GM12878 (cell line): ENCODE measurements around the gene ITGA11. TPM values are rescaled to one million over a fixed set of nuclear protein-coding genes. Genes with fewer than 3 reads are reported as not detected.

Experiments
- ATAC-seq: fragments of 200-7000 bp; cut with Tn5 transposase; 3 replicates; pipeline ENCODE4 v1.9.1; 2020; ENCODE audit warnings: mild to moderate bottlenecking, moderate library complexity
- BruUV-seq: library from RNA; stranded (reverse); fragments of 400-500 nt; replicated peaks from 2 replicates; lab custom pipeline; 2021; lab: Mats Ljungman, UMichigan
- CTCF ChIA-PET: fragments of 300-600 bp; sonication (Branson Sonifier 250); formaldehyde crosslinking; extraction: SDS; loops from one replicate; lab custom pipeline; 2021; ENCODE audit warnings: inconsistent platforms; lab: Yijun Ruan, JAX
- POLR2A ChIA-PET: fragments of 350-600 bp; formaldehyde crosslinking; extraction: SDS; loops from one replicate; lab custom pipeline; 2021; ENCODE audit warnings: inconsistent platforms; lab: Charles Lee
- RAD21 ChIA-PET: fragments of 300-600 bp; sonication (Branson Sonifier 250); formaldehyde crosslinking; loops from one replicate; lab custom pipeline; 2023; ENCODE audit warnings: antibody characterized with exemption; ENCODE audit not compliant: unreplicated experiment; lab: Charles Lee
- SMC1A ChIA-PET: fragments of 300-600 bp; sonication (Branson Sonifier 250); formaldehyde crosslinking; loops from one replicate; lab custom pipeline; 2023; ENCODE audit not compliant: unreplicated experiment, uncharacterized antibody; lab: Charles Lee
- DNase-seq: peaks from one replicate; pipeline ENCODE4 v3.0.0-alpha.2; 2011; ENCODE audit warnings: low read depth, low spot score
- FAIRE-seq: peaks from 3 replicates; lab custom pipeline; 2011; peaks lifted over from hg19 to GRCh38; lab: Jason Lieb, UNC
- H2AFZ ChIP-seq: 2 replicates; pipeline ENCODE4 v1.6.0; 2011; ENCODE audit warnings: low read depth, low read length, control low read depth; ENCODE audit not compliant: control insufficient read depth
- H3K27ac ChIP-seq: 2 replicates; pipeline ENCODE4 v1.5.1; 2011; ENCODE audit warnings: control low read depth; ENCODE audit not compliant: control insufficient read depth, insufficient read depth
- H3K27me3 ChIP-seq, 2 experiments: replicated peaks in 1 of 2; 2 replicates each; pipeline versions ENCODE4 v1.6.0 to v1.6.1; 2011; ENCODE audit warnings: low read length in 1 of 2; ENCODE audit not compliant: control insufficient read depth in 2 of 2, insufficient read depth in 2 of 2
- H3K36me3 ChIP-seq, 2 experiments: 2 replicates each; pipeline ENCODE4 v1.5.1; 2011; ENCODE audit warnings: low read length in 1 of 2; ENCODE audit not compliant: control insufficient read depth in 2 of 2, insufficient read depth in 2 of 2
- H3K4me1 ChIP-seq: 2 replicates; pipeline ENCODE4 v1.6.1; 2011; ENCODE audit warnings: mild to moderate bottlenecking, low read length, moderate library complexity, mixed read lengths; ENCODE audit not compliant: control insufficient read depth, insufficient read depth
- H3K4me2 ChIP-seq: 2 replicates; pipeline ENCODE4 v1.6.0; 2011; ENCODE audit warnings: control low read depth; ENCODE audit not compliant: control insufficient read depth, insufficient read depth
- H3K4me3 ChIP-seq: fragments of 200-600 bp; sonication (generic); 2 replicates; pipeline ENCODE4 v1.5.1; 2016
- H3K79me2 ChIP-seq: 2 replicates; pipeline ENCODE4 v1.6.0; 2011; ENCODE audit warnings: low read length; ENCODE audit not compliant: control insufficient read depth, insufficient read depth
- H3K9ac ChIP-seq: 2 replicates; pipeline ENCODE4 v1.8.0; 2011; ENCODE audit warnings: low read length, control low read depth, mixed read lengths; ENCODE audit not compliant: control insufficient read depth, insufficient read depth
- H3K9me3 ChIP-seq: replicated peaks from 3 replicates; pipeline ENCODE4 v1.5.1; 2011; ENCODE audit warnings: mild to moderate bottlenecking, low read length; ENCODE audit not compliant: control insufficient read depth, insufficient read depth
- H4K20me1 ChIP-seq: 2 replicates; pipeline ENCODE4 v1.6.0; 2011; ENCODE audit not compliant: control insufficient read depth, insufficient read depth
- HDAC2 ChIP-seq: fragments of 200-600 bp; sonication (generic); IDR thresholded peaks from 2 replicates; pipeline ENCODE4 v1.6.1; 2017
- HDAC6 ChIP-seq: fragments of 200-600 bp; sonication (generic); IDR thresholded peaks from one replicate; pipeline ENCODE4 v1.8.0; 2017; ENCODE audit warnings: antibody characterized with exemption; ENCODE audit not compliant: unreplicated experiment
- MAX ChIP-seq: IDR thresholded peaks from 2 replicates; pipeline ENCODE4 v1.6.1; 2012; ENCODE audit warnings: low read depth, low read length, improper control_type of control experiment
- SUPT20H ChIP-seq: IDR thresholded peaks from 2 replicates; pipeline ENCODE4 v1.6.1; 2011; ENCODE audit warnings: low read depth, mild to moderate bottlenecking, low read length, moderate library complexity, borderline replicate concordance; ENCODE audit not compliant: control insufficient read depth
- ZNF217 ChIP-seq: fragments of 450-650 bp; IDR thresholded peaks from 2 replicates; pipeline ENCODE4 v1.6.1; 2017; ENCODE audit warnings: antibody characterized with exemption, mild to moderate bottlenecking
- WGBS: methylation state at CpG from one replicate; pipeline ENCODE4 v1.1.6; 2016; ENCODE audit warnings: low lambda C conversion rate; ENCODE audit not compliant: insufficient replicate concordance, insufficient coverage; ENCODE audit errors: missing lambda C conversion rate; 5-methylcytosine and 5-hydroxymethylcytosine counted together
- in situ Hi-C: fragments of 300-500 bp; cut with MboI; formaldehyde crosslinking; loops from 9 replicates; pipeline ENCODE4 v1.14.3; 2018; ENCODE audit warnings: mixed read lengths
- intact Hi-C: fragments of 100-400 bp; cut with micrococcal nuclease; formaldehyde crosslinking; loops from one replicate; pipeline ENCODE4 v1.14.2; 2022; ENCODE audit not compliant: unreplicated experiment
- polyA plus RNA-seq, 11 experiments: library from polyadenylated mRNA; depleted of rRNA in 4 of 11; unstranded in 6 of 11; stranded (reverse) in 5 of 11; fragments of >200 nt; fragmentation: Nextera tagmentation in 4 of 11; fragmentation: Illumina TruSeq in 1 of 11; extraction: Ambion mirVana in 4 of 11; extraction: Trizol in 1 of 11; gene quantifications; 1 replicate in 1 of 11; 2 replicates in 10 of 11; pipeline versions ENCODE4 v1.2.1 to v1.2.3, GENCODE V29; 2011 to 2016; ENCODE audit warnings: inconsistent platforms in 2 of 11, missing spikeins in 2 of 11, low read depth in 1 of 11
- total RNA-seq, 4 experiments: library from RNA; depleted of rRNA in 3 of 4; stranded (reverse); fragments of >200 nt in 3 of 4; fragmentation: Illumina TruSeq in 1 of 4; extraction: Trizol in 1 of 4; gene quantifications; 2 replicates each; pipeline versions ENCODE4 v1.2.1 to v1.2.3, GENCODE V29; 2013 to 2021

Gene ITGA11
- total and polyA plus RNA-seq, 10 of the 15 experiments (the other 5 are each of a cell fraction or from before 2014, with no cell fraction given): under 0.01 to 0.36 (median 0.13) TPM; not detected in 1

DNA sequence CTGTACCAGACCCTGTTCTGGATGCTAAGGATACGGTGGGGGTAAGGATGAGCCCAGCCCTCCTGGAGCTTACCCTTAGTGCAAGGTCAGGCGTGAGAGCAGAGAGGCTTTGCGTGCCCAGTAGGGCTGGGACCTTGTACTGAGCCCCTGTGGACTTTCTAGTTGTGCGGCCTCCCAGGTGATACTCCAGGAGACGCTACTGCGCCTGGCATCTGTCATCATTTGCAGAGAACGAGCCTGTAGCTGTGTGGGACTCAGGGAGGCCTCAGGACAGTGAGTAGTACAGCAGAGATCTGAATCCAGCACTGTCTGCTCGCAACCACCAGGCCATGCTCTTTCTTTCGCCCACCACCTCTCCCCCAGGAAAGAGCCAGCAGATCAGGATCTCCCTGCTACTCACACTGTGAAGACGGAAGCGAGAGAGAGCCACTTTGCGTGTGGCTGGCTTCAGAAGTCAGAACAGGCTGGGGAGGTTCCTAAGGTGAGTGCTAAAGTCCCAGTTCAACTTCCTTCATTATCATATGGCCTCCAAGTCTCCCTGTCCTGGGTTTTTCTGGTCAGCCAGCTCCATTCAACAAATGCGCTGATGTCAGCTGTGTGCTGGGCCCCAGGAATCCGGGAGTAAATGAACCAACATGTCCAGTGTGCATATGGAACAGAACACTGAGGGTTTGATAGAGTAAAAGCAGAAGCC lies 38.2 kb upstream of the ITGA11 start:
- Histone ChIP-seq H3K9ac (no peak overlapping the region), H3K79me2 (no peaks in the 10 kb centered on the region), H3K27ac (no peak overlapping the region), H3K4me3 (no peak overlapping the region), H3K4me2 (no peak overlapping the region), H4K20me1 (no peaks in the 10 kb centered on the region), H2AFZ (no peak overlapping the region), H3K4me1 (no peaks in the 10 kb centered on the region), H3K27me3 (peaks cover 0 to 3% of the 10 kb centered on the region in 2 experiments; a peak in 2 of 4 replicates), H3K9me3 (no peaks in the 10 kb centered on the region), H3K36me3 (no peaks in the 10 kb centered on the region)
- WGBS: 42% methylated on average over 14 of the region's 14 CpGs
- ChIA-PET SMC1A (no interaction called here), POLR2A (no interaction called here), RAD21 (no interaction called here), CTCF (interaction anchor here (1.5 kb wide), 1 partner anchor 164 kb away, joined by 4 read pairs; no protein-coding TSS in a partner anchor)
- TF ChIP-seq MAX: no peak
- TF ChIP-seq HDAC6: no peak
- TF ChIP-seq ZNF217: no peak
- no peak for TF ChIP-seq SUPT20H
- TF ChIP-seq HDAC2: no peak
- intact Hi-C loops (no loop called here), in situ Hi-C loops (no loop called here)
- DNase-seq: no peak
- peak; percentile 17; the same call in 2 of the 3 replicates for ATAC-seq
- no peak for FAIRE-seq
- no TSS peak for BruUV-seq
